ENCODE measurements around the gene AP2B1.

AP2B1 gene
- total RNA-seq = 181 to 292 (median 224) reads per million in 9 experiments

DNA sequence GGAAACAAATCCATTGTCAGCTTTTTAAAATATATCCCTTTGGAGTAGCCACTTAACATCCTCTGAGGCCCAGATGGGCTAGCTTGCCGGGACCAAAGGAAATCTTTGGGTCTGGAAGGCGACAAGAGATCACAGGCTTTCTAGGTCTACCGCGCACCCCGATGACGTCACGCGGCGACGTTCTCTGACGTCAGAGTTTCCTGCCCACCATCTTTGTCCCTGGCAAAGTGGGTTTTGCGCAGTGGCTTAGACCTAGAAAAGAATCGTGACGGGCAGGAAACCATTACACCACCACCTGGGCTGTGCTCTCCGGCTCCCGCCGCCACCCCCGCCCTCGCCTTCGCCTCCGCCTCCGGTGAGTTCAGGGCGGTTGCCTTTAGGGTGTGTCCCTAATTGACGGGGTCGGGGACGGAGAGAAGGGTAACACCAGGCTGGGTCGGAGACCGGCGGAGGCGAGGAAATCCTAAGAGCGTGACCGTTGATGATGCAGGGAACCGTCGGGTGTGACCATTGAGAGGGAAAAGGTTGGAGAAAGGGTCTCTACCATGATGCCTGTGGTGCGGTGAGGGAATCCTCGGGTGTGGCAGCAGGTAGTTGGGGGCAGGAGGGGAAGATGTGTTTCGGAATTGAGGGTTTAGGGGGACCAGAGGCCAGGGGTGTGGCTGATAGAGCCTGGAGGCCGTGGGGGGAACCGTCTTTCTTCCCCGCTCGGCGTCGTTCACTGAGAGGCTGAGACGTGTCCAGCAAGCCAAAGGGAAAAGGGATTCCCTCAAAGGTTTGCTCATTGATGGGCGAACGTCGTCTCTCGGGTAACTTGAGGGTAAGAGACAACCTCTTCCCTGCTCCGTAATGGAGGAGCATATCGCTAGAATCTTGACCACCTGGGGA lies at the start of gene AP2B1:
TSS of gene AP2B1 (plus strand) at position 249 of the 888 bp plus-strand sequence. CDS start 6,709 bp downstream, outside the sequence.
- Mint-ChIP-seq H3K4me1 (ENCODE audit: low read depth in 2 of 2) (peaks cover 24 to 33% of the 10 kb centered on the region in 2 donors), H3K36me3 (ENCODE audit: insufficient read depth) (peaks cover 13% of the 10 kb centered on the region), H3K9me3 (no peaks in the 10 kb centered on the region), H3K27me3 (no peaks in the 10 kb centered on the region), H3K4me3 (peak within 1 kb of the TSS; percentile 93 to 99), H3K27ac (peak within 1 kb of the TSS; percentile 96 to 99)
- ATAC-seq (replicated peaks) (peak; percentile 98), DNase-seq (peak; percentile 95 to 100 (median 99))

DNA sequence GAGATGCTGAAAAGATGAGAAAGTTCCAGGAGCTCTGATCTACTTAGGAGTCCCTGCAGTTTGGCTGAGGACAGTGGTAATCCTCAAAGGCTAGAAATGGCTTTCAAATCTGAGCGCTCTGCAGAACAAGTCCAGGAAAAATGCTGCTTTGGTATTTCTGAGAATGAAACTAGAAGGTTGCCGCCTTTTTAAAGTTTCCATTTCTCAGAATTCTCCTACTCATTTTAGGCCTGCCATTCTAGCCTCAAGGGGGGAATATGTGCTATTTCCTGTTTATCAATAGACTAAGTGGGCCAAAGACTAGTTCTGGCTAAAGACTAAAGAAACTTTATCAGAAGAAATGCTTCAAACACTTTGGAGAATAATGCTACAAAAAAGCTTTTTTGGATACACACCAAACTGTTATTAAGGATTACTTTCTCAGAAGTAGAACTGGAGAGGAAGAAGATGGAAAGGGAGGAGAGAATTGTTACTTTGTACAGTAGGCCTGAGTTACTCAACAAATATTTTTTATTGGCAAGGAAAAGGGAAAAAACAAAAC lies 49.5 kb upstream of the AP2B1 start, which contains the start of gene SLFN12L:
TSS of gene SLFN12L (minus strand) at position 78 of the 541 bp plus-strand sequence. CDS start 15,314 bp downstream, outside the sequence.
- Mint-ChIP-seq H3K4me3 (peak within 1 kb of the TSS; percentile 67 to 84), H3K36me3 (ENCODE audit: insufficient read depth) (peaks cover 26% of the 10 kb centered on the region), H3K27me3 (no peaks in the 10 kb centered on the region), H3K27ac (peak within 1 kb of the TSS; percentile 36 to 80), H3K4me1 (ENCODE audit: low read depth in 2 of 2) (peaks cover 28 to 52% of the 10 kb centered on the region in 2 donors), H3K9me3 (no peaks in the 10 kb centered on the region)
- ATAC-seq (replicated peaks) = peak; percentile 28
- DNase-seq = no peak

DNA sequence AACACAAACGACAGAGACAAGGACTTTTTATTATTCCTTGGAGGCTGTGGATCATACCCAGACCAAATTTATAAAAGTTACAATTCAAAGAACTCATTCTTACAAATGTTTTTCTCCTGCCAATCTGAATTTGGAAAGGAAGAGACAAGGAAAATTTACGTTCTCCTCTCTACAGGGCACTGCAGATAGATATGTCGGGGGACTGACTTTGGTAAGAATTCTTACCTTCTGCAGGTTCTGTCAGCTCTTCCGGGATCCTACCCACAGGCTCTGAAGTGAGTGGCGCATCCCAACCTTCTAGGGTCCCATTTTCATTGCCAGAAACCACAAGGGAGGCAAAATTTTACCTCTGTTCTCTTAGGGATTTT lies 47.5 kb upstream of the AP2B1 start:
- Mint-ChIP-seq H3K4me1 (ENCODE audit: low read depth in 2 of 2) (peaks cover 27 to 51% of the 10 kb centered on the region in 2 donors), H3K27me3 (no peaks in the 10 kb centered on the region), H3K36me3 (ENCODE audit: insufficient read depth) (peaks cover 23% of the 10 kb centered on the region), H3K9me3 (no peaks in the 10 kb centered on the region), H3K27ac (peak overlapping the region; percentile 36 to 80), H3K4me3 (peak overlapping the region; percentile 67 to 84)
- ATAC-seq (replicated peaks) (no peak), DNase-seq (no peak)

DNA sequence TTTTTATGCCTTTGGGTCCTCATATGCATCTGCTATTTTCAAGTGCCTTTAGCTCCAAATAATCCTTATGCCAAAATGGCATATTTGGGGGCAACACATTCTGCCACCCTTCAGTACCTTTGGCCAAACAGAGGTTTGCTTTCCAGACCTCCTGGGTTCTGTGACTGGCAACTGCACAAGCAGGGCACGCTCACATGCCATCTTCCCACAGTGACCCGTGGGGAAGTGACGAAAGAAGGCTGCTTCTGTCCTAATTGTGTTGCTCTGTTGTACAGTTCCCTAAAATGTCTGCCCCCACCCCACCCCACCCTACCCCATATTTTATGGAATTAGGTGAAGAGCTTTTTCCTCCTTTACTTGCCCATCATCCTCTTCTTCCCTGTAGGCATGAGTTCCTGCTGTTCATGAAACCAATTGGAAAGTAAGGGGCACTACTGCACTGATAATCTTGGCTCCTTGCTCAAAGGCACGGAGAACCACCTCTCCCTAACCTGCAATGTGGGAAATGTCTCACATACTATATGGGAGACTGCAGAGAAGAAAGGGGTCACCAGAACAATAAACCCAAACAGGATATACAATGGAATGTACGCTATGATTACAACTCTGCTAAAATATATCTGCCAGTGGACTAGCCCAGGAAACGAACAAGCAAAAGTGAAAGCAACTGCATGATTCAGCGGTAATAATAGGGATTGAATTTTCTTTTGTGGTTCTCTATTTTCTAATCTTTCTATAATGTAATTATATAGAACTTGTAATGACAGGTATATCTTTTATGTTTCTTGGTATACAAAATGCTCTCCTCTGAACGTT lies 46.3 kb upstream of the AP2B1 start:
- Mint-ChIP-seq H3K27ac (peak overlapping the region; percentile 36 to 80), H3K36me3 (ENCODE audit: insufficient read depth) (peaks cover 18% of the 10 kb centered on the region), H3K27me3 (no peaks in the 10 kb centered on the region), H3K9me3 (no peaks in the 10 kb centered on the region), H3K4me1 (ENCODE audit: low read depth in 2 of 2) (peaks cover 27 to 48% of the 10 kb centered on the region in 2 donors), H3K4me3 (peak overlapping the region; percentile 67 to 84)
- ATAC-seq (replicated peaks) (peak; percentile 48), DNase-seq (no peak)

DNA sequence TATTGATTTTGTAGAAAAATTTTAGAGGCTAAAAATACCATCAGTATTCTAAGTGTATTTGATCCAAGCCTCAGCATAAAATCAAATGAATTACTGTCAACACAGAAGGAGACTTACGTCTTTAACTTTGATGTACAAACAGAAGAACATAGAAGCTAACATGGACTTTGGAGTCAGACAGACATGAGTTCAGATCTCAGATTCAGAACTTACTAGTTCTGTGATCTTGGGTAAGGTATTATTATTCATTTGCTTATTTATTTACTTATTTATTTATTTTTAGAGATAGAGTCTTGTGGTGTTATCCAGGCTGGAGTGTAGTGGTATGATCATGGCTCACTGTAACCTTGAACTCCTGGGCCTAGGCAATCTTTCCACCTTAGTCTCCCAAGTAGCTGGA lies 45.7 kb upstream of the AP2B1 start:
- Mint-ChIP-seq H3K27ac (peak overlapping the region; percentile 36 to 80), H3K4me1 (ENCODE audit: low read depth in 2 of 2) (peaks cover 27 to 45% of the 10 kb centered on the region in 2 donors), H3K9me3 (no peaks in the 10 kb centered on the region), H3K36me3 (ENCODE audit: insufficient read depth) (peaks cover 14% of the 10 kb centered on the region), H3K27me3 (no peaks in the 10 kb centered on the region), H3K4me3 (peak overlapping the region; percentile 67 to 84)
- DNase-seq = no peak
- ATAC-seq (replicated peaks) = no peak

DNA sequence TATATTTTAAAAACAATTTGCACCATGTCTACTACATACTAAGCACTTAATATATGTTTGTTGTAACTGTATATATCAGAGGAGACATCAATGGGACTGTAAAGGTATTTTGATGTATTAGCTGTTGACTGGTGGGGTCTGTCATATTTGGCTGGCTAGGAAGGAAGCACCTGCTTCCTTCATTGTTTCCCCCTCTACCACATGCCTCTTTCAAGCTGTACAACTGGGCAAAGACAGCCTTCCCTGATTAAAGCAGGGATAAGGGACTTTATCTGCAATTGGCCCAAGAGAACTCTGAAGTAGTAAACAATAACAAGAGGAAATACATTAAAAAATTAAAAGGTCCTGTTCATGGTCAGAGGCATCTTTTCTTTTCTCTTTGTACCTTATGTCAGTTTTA lies 44.1 kb upstream of the AP2B1 start:
- peak overlapping the region in 1 of 2 donors; percentile 24 for H3K4me3 Mint-ChIP-seq
- H3K9me3 Mint-ChIP-seq = no peaks in the 10 kb centered on the region
- no peak for ATAC-seq (replicated peaks)
- DNase-seq = no peak
- peaks cover 23 to 45% of the 10 kb centered on the region in 2 donors for H3K4me1 Mint-ChIP-seq (ENCODE audit: low read depth in 2 of 2)
- peak overlapping the region in 1 of 2 donors; percentile 26 for H3K27ac Mint-ChIP-seq
- peaks cover 11% of the 10 kb centered on the region for H3K36me3 Mint-ChIP-seq (ENCODE audit: insufficient read depth)
- no peaks in the 10 kb centered on the region for H3K27me3 Mint-ChIP-seq

DNA sequence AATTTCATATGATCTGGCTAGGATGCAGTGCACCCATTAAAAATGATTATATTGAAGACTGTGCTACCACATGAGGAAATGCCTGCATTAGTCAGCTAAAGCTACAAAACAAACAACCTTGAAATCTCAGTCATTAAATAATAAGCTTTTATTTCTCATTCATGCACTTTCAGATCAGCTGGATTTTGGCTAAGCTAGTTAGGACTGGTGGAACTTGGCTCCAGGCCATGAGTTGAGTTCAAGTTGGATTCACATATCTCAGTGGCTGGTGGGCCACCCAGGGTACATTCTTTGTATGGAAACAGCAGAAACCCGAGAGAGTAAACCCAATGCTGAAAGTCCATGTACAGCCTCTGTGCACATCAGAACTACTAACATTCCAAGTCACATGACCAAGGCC lies 43.3 kb upstream of the AP2B1 start:
- no peaks in the 10 kb centered on the region for H3K9me3 Mint-ChIP-seq
- no peak overlapping the region for H3K4me3 Mint-ChIP-seq
- ATAC-seq (replicated peaks) (no peak), DNase-seq (no peak)
- H3K27ac Mint-ChIP-seq = no peak overlapping the region
- H3K27me3 Mint-ChIP-seq = no peaks in the 10 kb centered on the region
- peaks cover 9% of the 10 kb centered on the region for H3K36me3 Mint-ChIP-seq (ENCODE audit: insufficient read depth)
- H3K4me1 Mint-ChIP-seq (ENCODE audit: low read depth in 2 of 2) = peaks cover 19 to 42% of the 10 kb centered on the region in 2 donors

DNA sequence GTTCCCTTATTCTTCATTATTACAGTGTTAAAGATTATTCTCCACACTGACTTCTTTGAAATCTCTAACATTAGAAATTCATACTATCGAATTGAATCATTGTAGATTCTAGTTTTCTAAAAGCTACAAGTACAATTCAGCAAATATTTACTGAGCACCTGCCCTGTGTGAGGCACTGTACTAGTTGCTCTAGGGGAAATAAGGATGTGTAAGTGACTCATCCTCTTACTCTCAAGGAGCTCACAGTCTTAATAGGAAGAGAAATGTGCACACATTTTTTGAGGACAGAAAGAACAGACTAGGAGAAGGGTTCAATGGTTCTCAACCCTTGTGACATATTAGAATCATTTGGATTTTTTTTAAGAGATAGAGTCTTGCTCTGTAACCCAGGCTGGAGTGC lies 42.0 kb upstream of the AP2B1 start:
- H3K4me1 Mint-ChIP-seq (ENCODE audit: low read depth in 2 of 2) = peaks cover 11 to 29% of the 10 kb centered on the region in 2 donors
- no peaks in the 10 kb centered on the region for H3K9me3 Mint-ChIP-seq
- H3K4me3 Mint-ChIP-seq = no peak overlapping the region
- H3K27ac Mint-ChIP-seq = no peak overlapping the region
- no peaks in the 10 kb centered on the region for H3K27me3 Mint-ChIP-seq
- peaks cover 3% of the 10 kb centered on the region for H3K36me3 Mint-ChIP-seq (ENCODE audit: insufficient read depth)
- DNase-seq = no peak
- no peak for ATAC-seq (replicated peaks)

DNA sequence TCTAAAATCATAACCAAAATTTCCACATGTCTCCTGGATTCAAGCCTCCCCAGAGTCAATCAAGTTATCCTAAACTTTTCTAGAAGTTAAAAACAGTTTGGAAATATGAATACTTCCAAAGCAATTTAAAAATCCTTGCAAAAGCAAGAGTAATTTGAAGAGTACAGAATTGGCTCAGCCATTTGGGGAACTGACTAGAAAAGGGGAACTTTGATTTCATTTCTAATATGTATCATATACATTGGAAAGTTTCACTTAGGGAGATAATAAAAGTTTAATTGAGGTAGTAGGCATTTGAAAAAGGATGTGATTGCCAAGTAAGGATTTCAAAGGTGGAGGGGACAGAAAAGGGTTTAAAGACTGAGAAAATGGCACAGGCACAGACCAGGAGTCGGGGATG lies 40.6 kb upstream of the AP2B1 start:
- H3K36me3 Mint-ChIP-seq (ENCODE audit: insufficient read depth) = peaks cover 3% of the 10 kb centered on the region
- no peaks in the 10 kb centered on the region for H3K27me3 Mint-ChIP-seq
- no peaks in the 10 kb centered on the region for H3K9me3 Mint-ChIP-seq
- H3K4me1 Mint-ChIP-seq (ENCODE audit: low read depth in 2 of 2) = peaks cover 4 to 20% of the 10 kb centered on the region in 2 donors
- no peak overlapping the region for H3K27ac Mint-ChIP-seq
- no peak overlapping the region for H3K4me3 Mint-ChIP-seq
- DNase-seq (no peak), ATAC-seq (replicated peaks) (no peak)

DNA sequence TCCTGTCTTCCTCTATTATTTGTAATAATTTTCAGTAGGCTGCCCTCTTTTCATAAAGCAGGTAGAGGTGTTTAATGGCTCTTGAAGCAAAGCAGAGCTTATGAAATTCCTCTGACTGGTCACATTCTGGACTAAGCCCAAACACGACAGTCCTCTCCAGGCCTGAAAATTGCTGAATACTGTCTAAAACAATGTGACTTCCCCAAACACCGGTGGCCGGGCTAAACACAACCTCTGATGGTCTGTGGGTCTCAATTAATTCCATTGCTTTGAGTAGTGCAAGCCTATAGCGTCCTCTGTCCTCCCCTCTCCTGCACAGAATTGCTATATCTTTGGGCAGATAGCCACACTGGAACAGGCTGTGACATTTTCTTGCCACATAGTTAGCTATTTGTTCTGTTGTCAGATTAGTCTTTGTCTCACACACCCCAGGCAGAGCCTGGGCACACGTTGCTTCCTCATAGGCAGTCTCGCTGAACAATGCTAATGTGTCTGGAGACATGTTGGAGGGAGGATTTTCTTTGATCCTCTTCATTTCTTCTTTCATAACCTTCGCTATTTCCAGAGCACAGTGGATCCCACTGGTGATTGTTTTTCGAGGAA lies 38.8 kb upstream of the AP2B1 start:
- ATAC-seq (replicated peaks) (no peak), DNase-seq (no peak)
- Mint-ChIP-seq H3K27me3 (no peaks in the 10 kb centered on the region), H3K9me3 (no peaks in the 10 kb centered on the region), H3K4me1 (ENCODE audit: low read depth in 2 of 2) (peaks cover 4 to 19% of the 10 kb centered on the region in 2 donors), H3K27ac (no peak overlapping the region), H3K4me3 (no peak overlapping the region), H3K36me3 (ENCODE audit: insufficient read depth) (peaks cover 3% of the 10 kb centered on the region)

DNA sequence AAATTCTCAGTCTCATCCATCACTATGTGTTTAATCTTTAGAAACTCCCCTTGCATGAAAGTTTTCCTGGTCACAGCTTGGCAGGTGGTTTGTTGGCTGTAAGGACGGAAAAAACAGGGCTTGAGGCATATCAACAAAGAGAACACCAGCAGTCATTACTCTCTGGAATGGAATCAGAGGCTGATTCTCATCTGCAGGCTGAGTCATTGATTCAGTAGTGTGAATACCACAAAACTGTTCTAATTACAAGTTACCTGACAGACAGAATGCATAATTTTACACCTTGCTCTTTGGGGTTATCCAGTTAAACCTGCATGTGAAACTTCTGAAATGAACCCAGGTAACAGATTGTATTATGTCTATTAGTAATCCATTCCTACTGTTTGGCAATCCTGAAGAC lies 38.1 kb upstream of the AP2B1 start:
- ATAC-seq (replicated peaks) (no peak), DNase-seq (no peak)
- H3K9me3 Mint-ChIP-seq = no peaks in the 10 kb centered on the region
- H3K36me3 Mint-ChIP-seq (ENCODE audit: insufficient read depth) = peaks cover 3% of the 10 kb centered on the region
- no peak overlapping the region for H3K27ac Mint-ChIP-seq
- H3K27me3 Mint-ChIP-seq = no peaks in the 10 kb centered on the region
- H3K4me3 Mint-ChIP-seq = no peak overlapping the region
- H3K4me1 Mint-ChIP-seq (ENCODE audit: low read depth in 2 of 2) = peaks cover 0 to 15% of the 10 kb centered on the region in 2 donors

DNA sequence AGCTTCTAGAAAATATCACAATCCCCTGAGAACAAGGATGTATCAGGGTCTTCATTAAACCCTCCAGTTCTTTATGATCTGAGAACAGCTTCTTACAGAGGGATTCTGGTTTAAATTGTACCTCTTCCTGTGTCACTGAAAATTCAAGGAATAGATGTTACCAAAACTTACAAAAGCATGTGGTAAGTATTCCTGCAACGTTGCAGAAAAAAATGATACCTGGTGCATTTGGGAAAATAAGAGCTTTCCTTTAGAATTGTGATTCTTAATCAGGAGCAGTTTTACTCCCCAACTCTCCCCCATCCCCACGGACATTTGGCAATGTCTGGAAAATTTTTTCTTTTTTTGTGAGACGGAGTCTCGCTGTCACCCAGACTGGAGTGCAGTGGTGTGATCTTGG lies 33.8 kb upstream of the AP2B1 start:
- H3K9me3 Mint-ChIP-seq = no peaks in the 10 kb centered on the region
- no peak overlapping the region for H3K4me3 Mint-ChIP-seq
- H3K4me1 Mint-ChIP-seq (ENCODE audit: low read depth in 2 of 2) = peaks cover 0 to 5% of the 10 kb centered on the region in 2 donors
- ATAC-seq (replicated peaks) = no peak
- DNase-seq = no peak
- H3K36me3 Mint-ChIP-seq (ENCODE audit: insufficient read depth) = no peaks in the 10 kb centered on the region
- H3K27ac Mint-ChIP-seq = no peak overlapping the region
- no peaks in the 10 kb centered on the region for H3K27me3 Mint-ChIP-seq

DNA sequence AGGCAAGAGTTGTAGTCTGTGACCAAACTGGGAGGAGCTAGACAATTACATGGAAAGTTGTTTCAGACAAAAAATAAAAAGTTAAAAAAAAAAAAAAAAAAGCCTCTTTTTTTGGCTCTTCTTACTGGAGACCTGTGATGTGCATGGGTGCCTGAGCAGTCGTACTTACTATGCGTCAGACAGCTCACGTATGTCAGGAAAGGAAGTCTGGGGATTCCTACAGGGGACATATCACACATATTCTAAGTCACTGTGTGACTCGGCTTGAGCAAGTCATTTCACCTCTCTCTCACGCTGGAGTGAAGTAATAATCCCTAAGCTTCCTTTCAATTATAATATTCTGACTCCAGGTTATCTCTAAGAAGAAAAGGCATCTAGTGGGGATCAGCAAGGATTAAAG lies 32.5 kb upstream of the AP2B1 start:
- Mint-ChIP-seq H3K27ac (no peak overlapping the region), H3K27me3 (peaks cover under 1 to 2% of the 10 kb centered on the region in 2 donors), H3K9me3 (no peaks in the 10 kb centered on the region), H3K36me3 (ENCODE audit: insufficient read depth) (no peaks in the 10 kb centered on the region), H3K4me1 (ENCODE audit: low read depth in 2 of 2) (no peaks in the 10 kb centered on the region), H3K4me3 (no peak overlapping the region)
- ATAC-seq (replicated peaks) = peak; percentile 48
- DNase-seq = no peak
